ENCODE results near the gene NOL3. TPM values are rescaled to one million over a fixed set of nuclear protein-coding genes. Genes with fewer than 3 reads are reported as not detected.

The NOL3 gene
- total RNA-seq, 2 experiments from 2014 or later, result 35.6 to 36.7 TPM

GRCh38 chr16:67148221-67148620 lies 22.1 kb upstream of the NOL3 start:
- peaks cover 25% of the 10 kb centered on the region for H3K4me1 Mint-ChIP-seq
- H3K27ac Mint-ChIP-seq, result no peak overlapping the region
- H3K36me3 Mint-ChIP-seq (ENCODE audit: low read depth), result peaks cover 41% of the 10 kb centered on the region

GRCh38 chr16:67148656-67149275 lies 21.6 kb upstream of the NOL3 start:
- Mint-ChIP-seq H3K4me1 (peaks cover 29% of the 10 kb centered on the region), H3K9me3 (no peaks in the 10 kb centered on the region), H3K27ac (no peak overlapping the region), H3K4me3 (peak overlapping the region; percentile 38), H3K27me3 (no peaks in the 10 kb centered on the region), H3K36me3 (ENCODE audit: low read depth) (peaks cover 41% of the 10 kb centered on the region)
- ChIA-PET CTCF (interaction anchor here (0.9 kb wide), 1 partner anchor 195 kb away, joined by 3 read pairs; no protein-coding TSS in a partner anchor), POLR2A (interaction anchor here (0.7 to 1.1 kb wide), 5 partner anchors 9 to 135 kb away, joined by 3 to 4 read pairs (median 3); partner anchors contain the start of gene NOL3)
- DNase-seq, result no peak

More at GRCh38 chr16:67148221-67148620, 22.1 kb upstream of the NOL3 start:
- H3K9me3 Mint-ChIP-seq, result no peaks in the 10 kb centered on the region
- ChIA-PET CTCF (no interaction called here), POLR2A (no interaction called here)
- no peak overlapping the region for H3K4me3 Mint-ChIP-seq
- no peaks in the 10 kb centered on the region for H3K27me3 Mint-ChIP-seq
- no peak for DNase-seq

GRCh38 chr16:67149276-67150046 lies 20.9 kb upstream of the NOL3 start:
- peak overlapping the region; percentile 43 for H3K4me3 Mint-ChIP-seq
- ChIA-PET CTCF (interaction anchor here (0.9 to 2.3 kb wide), 2 partner anchors 11 to 195 kb away, joined by 3 to 11 read pairs; partner anchors contain the start of genes FBXL8 and TRADD), POLR2A (interaction anchor here (0.7 to 1.1 kb wide), 5 partner anchors 8 to 136 kb away, joined by 3 to 4 read pairs (median 3); partner anchors contain the start of gene NOL3)

GRCh38 chr16:67150047-67150832 lies 20.1 kb upstream of the NOL3 start:
- ChIA-PET CTCF (interaction anchor here (0.9 to 6.1 kb wide), 8 partner anchors 9 to 190 kb away, joined by 3 to 152 read pairs (median 6); partner anchors contain the start of genes CES3, FBXL8 and TRADD), POLR2A (interaction anchor here (0.6 to 2.9 kb wide), 15 partner anchors 7 to 234 kb away, joined by 3 to 25 read pairs (median 5); partner anchors contain the start of genes FBXL8 and TRADD)
- Mint-ChIP-seq H3K4me3 (peak overlapping the region; percentile 73), H3K27ac (peak overlapping the region; percentile 71), H3K4me1 (peaks cover 37% of the 10 kb centered on the region), H3K9me3 (no peaks in the 10 kb centered on the region), H3K36me3 (ENCODE audit: low read depth) (peaks cover 40% of the 10 kb centered on the region), H3K27me3 (no peaks in the 10 kb centered on the region)
- DNase-seq, result peak; percentile 60

More at GRCh38 chr16:67149276-67150046, 20.9 kb upstream of the NOL3 start:
- no peak for DNase-seq
- no peaks in the 10 kb centered on the region for H3K9me3 Mint-ChIP-seq
- H3K27ac Mint-ChIP-seq, result no peak overlapping the region
- peaks cover 44% of the 10 kb centered on the region for H3K36me3 Mint-ChIP-seq (ENCODE audit: low read depth)
- no peaks in the 10 kb centered on the region for H3K27me3 Mint-ChIP-seq
- peaks cover 35% of the 10 kb centered on the region for H3K4me1 Mint-ChIP-seq

- no peaks in the 10 kb centered on the region for H3K27me3 Mint-ChIP-seq
- peak within 1 kb of the TSS; percentile 71 for H3K27ac Mint-ChIP-seq
- peaks cover 40% of the 10 kb centered on the region for H3K36me3 Mint-ChIP-seq (ENCODE audit: low read depth)
- ChIA-PET CTCF (interaction anchor here (0.6 to 6.1 kb wide), 15 partner anchors 9 to 203 kb away, joined by 3 to 152 read pairs (median 3); partner anchors contain the start of genes CES3, FBXL8, NOL3 and TRADD), POLR2A (interaction anchor here (0.6 to 2.9 kb wide), 14 partner anchors 9 to 233 kb away, joined by 3 to 25 read pairs (median 5); partner anchors contain the start of genes E2F4, FBXL8 and TRADD)
- DNase-seq, result peak; percentile 69
- H3K4me1 Mint-ChIP-seq, result peaks cover 44% of the 10 kb centered on the region
- H3K4me3 Mint-ChIP-seq, result peak within 1 kb of the TSS; percentile 73
- no peaks in the 10 kb centered on the region for H3K9me3 Mint-ChIP-seq
These were observed 19.4 kb upstream of the NOL3 start, which contains the start of gene B3GNT9 for GRCh38 chr16:67150833-67151396. B3GNT9 (minus strand) TSS chr16:67150998; CDS start chr16:67150485, 513 bp downstream.

GRCh38 chr16:67151431-67152097 lies 18.8 kb upstream of the NOL3 start:
- Mint-ChIP-seq H3K9me3 (no peaks in the 10 kb centered on the region), H3K4me3 (peak overlapping the region; percentile 73), H3K36me3 (ENCODE audit: low read depth) (peaks cover 45% of the 10 kb centered on the region), H3K27me3 (no peaks in the 10 kb centered on the region), H3K4me1 (peaks cover 50% of the 10 kb centered on the region), H3K27ac (peak overlapping the region; percentile 71)
- ChIA-PET CTCF (interaction anchor here (0.6 to 6.1 kb wide), 18 partner anchors 8 to 395 kb away, joined by 3 to 152 read pairs (median 4); partner anchors contain the start of genes CES3, FBXL8, HSF4 and NAE1), POLR2A (interaction anchor here (0.8 to 2.9 kb wide), 12 partner anchors 8 to 167 kb away, joined by 3 to 25 read pairs (median 6); partner anchors contain the start of genes E2F4, FBXL8 and TRADD)
- no peak for DNase-seq

GRCh38 chr16:67154578-67155294 lies 15.6 kb upstream of the NOL3 start:
- Mint-ChIP-seq H3K4me1 (peaks cover 65% of the 10 kb centered on the region), H3K9me3 (no peaks in the 10 kb centered on the region)

GRCh38 chr16:67155295-67156142 lies 14.8 kb upstream of the NOL3 start:
- Mint-ChIP-seq H3K36me3 (ENCODE audit: low read depth) (peaks cover 52% of the 10 kb centered on the region), H3K27me3 (no peaks in the 10 kb centered on the region), H3K4me3 (peak overlapping the region; percentile 74), H3K4me1 (peaks cover 65% of the 10 kb centered on the region), H3K9me3 (no peaks in the 10 kb centered on the region), H3K27ac (no peak overlapping the region)
- POLR2A ChIA-PET, result interaction anchor here (0.7 to 4.5 kb wide), 22 partner anchors 9 to 275 kb away, joined by 3 to 28 read pairs (median 3); partner anchors contain the start of genes CBFB, HSF4, NOL3 and PDP2
- CTCF ChIA-PET, result interaction anchor here (0.6 to 6.1 kb wide), 60 partner anchors 8 to 281 kb away, joined by 3 to 152 read pairs (median 6); partner anchors contain the start of genes CBFB, CES3, ELMO3 and HSF4
- DNase-seq, result peak; percentile 85

More at GRCh38 chr16:67154578-67155294, 15.6 kb upstream of the NOL3 start:
- peaks cover 49% of the 10 kb centered on the region for H3K36me3 Mint-ChIP-seq (ENCODE audit: low read depth)
- H3K27ac Mint-ChIP-seq, result no peak overlapping the region
- no peaks in the 10 kb centered on the region for H3K27me3 Mint-ChIP-seq
- ChIA-PET POLR2A (interaction anchor here (0.7 to 4.5 kb wide), 23 partner anchors 10 to 274 kb away, joined by 3 to 28 read pairs (median 3); partner anchors contain the start of genes CBFB, HSF4, NOL3 and PDP2), CTCF (interaction anchor here (0.6 to 6.1 kb wide), 60 partner anchors 7 to 280 kb away, joined by 3 to 152 read pairs (median 6); partner anchors contain the start of genes CBFB, CES3, ELMO3 and HSF4)
- no peak for DNase-seq
- peak overlapping the region; percentile 74 for H3K4me3 Mint-ChIP-seq

- ChIA-PET CTCF (interaction anchor here (0.8 to 6.1 kb wide), 17 partner anchors 8 to 203 kb away, joined by 3 to 152 read pairs (median 20); partner anchors contain the start of gene HSF4), POLR2A (interaction anchor here (1.1 to 12.7 kb wide), 8 partner anchors 14 to 172 kb away, joined by 4 to 204 read pairs (median 7); partner anchors contain the start of gene NOL3)
- Mint-ChIP-seq H3K36me3 (ENCODE audit: low read depth) (peaks cover 59% of the 10 kb centered on the region), H3K27ac (peak overlapping the region; percentile 98), H3K4me1 (peaks cover 64% of the 10 kb centered on the region), H3K27me3 (no peaks in the 10 kb centered on the region), H3K9me3 (no peaks in the 10 kb centered on the region), H3K4me3 (peak overlapping the region; percentile 24)
- no peak for DNase-seq
These were observed 14.0 kb upstream of the NOL3 start for GRCh38 chr16:67156143-67156844.

Data from activated CD4-positive, alpha-beta memory T cell treated with anti-CD3 and anti-CD28 coated beads, Interleukin-2, amount 10 ng/mL, durations not matched to agents 7 days and 5 days (primary cell).